Naive thymus-derived CD8-positive, alpha-beta T cell (primary cell): Measurements from ENCODE around the gene CYB5B. TPM values are rescaled to one million over a fixed set of nuclear protein-coding genes. Genes with fewer than 3 reads are reported as not detected.
A peak's percentile ranks its signal among the peaks of the same experiment; 100 is the strongest.
"Not testable (repeated sequence)": the region's sequence is repeated elsewhere in the genome, so short reads cannot be mapped to it uniquely, and the experiment has no call there.

ENCODE experiments used
- ATAC-seq, 2 donors: fragments of 150-1000 bp; cut with Tn5 transposase in 1 of 2; sonication (Bioruptor Pico), chemical (Tn5 transposase) in 1 of 2; 1 replicate in 1 of 2; 2 replicates in 1 of 2; pipeline ENCODE4 v1.10.0; 2021; ENCODE audit warnings: mild to moderate bottlenecking in 2 of 2, moderate library complexity in 2 of 2
- POLR2A ChIA-PET: fragments of 350-600 bp; sonication (Branson Sonifier 250); formaldehyde crosslinking; loops from one replicate; lab custom pipeline; 2021; ENCODE audit warnings: antibody characterized with exemption; lab: Charles Lee
- DNase-seq, 10 donors: peaks; one replicate each; pipeline versions ENCODE4 v3.0.0 to v3.0.0-alpha.2; 2020 to 2022
- H3K27ac Mint-ChIP-seq, 10 donors: one replicate each; pipeline ENCODE4 v1.8.0; 2020 to 2022; ENCODE audit warnings: mild to moderate bottlenecking in 10 of 10, mixed read lengths in 10 of 10, moderate library complexity in 4 of 10, inconsistent platforms in 1 of 10
- H3K27me3 Mint-ChIP-seq, 5 donors: one replicate each; pipeline ENCODE4 v1.8.0; 2021 to 2022; ENCODE audit warnings: mixed read lengths in 5 of 5
- H3K36me3 Mint-ChIP-seq, 3 donors: one replicate each; pipeline ENCODE4 v1.8.0; 2020 to 2022; ENCODE audit warnings: mixed read lengths in 3 of 3, mild to moderate bottlenecking in 2 of 3, inconsistent platforms in 1 of 3
- H3K4me1 Mint-ChIP-seq, 4 donors: one replicate each; pipeline ENCODE4 v1.8.0; 2021 to 2022; ENCODE audit warnings: mixed read lengths in 4 of 4
- H3K4me3 Mint-ChIP-seq, 10 donors: one replicate each; pipeline ENCODE4 v1.8.0; 2020 to 2022; ENCODE audit warnings: mild to moderate bottlenecking in 10 of 10, mixed read lengths in 10 of 10, moderate library complexity in 6 of 10, inconsistent platforms in 1 of 10
- H3K9me3 Mint-ChIP-seq, 9 donors: one replicate each; pipeline ENCODE4 v1.8.0; 2020 to 2022; ENCODE audit warnings: mixed read lengths in 9 of 9, mild to moderate bottlenecking in 3 of 9, inconsistent platforms in 1 of 9, moderate library complexity in 1 of 9
- polyA plus RNA-seq, 3 donors: library from polyadenylated mRNA; unstranded; fragments of 300-500 nt; fragmentation: Illumina TruSeq; gene quantifications; one replicate each; pipeline ENCODE4 v1.2.3, GENCODE V29; 2021
- total RNA-seq, 8 experiments: library from RNA in 2 of 8; stranded (reverse) in 2 of 8; gene quantifications; one replicate each; pipeline ENCODE4 v1.2.3 and lab custom pipeline; 2021 to 2026

CYB5B gene
- total and polyA plus RNA-seq, 5 experiments from 2014 or later = 45.6 to 96.4 (median 83.3) TPM

- Mint-ChIP-seq H3K4me3 (no peak overlapping the region), H3K9me3 (peaks cover 0 to 4% (median 0%) of the 10 kb centered on the region in 9 donors), H3K27me3 (no peaks in the 10 kb centered on the region), H3K36me3 (peaks cover 9 to 76% (median 27%) of the 10 kb centered on the region in 3 donors), H3K27ac (peak overlapping the region in 1 of 10 donors; percentile 34), H3K4me1 (peaks cover 12 to 65% (median 58%) of the 10 kb centered on the region in 4 donors)
- ATAC-seq (no peak), DNase-seq (no peak)
- POLR2A ChIA-PET = no interaction called here
Measured at GRCh38 chr16:69434066-69434465, 9.6 kb downstream of the CYB5B start.

GRCh38 chr16:69435977-69436820, 11.8 kb downstream of the CYB5B start:
- no peaks in the 10 kb centered on the region for H3K9me3 Mint-ChIP-seq
- H3K4me3 Mint-ChIP-seq = no peak overlapping the region
- H3K27ac Mint-ChIP-seq = peak overlapping the region in 8 of 10 donors; percentile 24 to 82 (median 63)
- peaks cover 13 to 65% (median 63%) of the 10 kb centered on the region in 4 donors for H3K4me1 Mint-ChIP-seq
- POLR2A ChIA-PET = no interaction called here
- no peaks in the 10 kb centered on the region for H3K27me3 Mint-ChIP-seq
- peaks cover 0 to 56% (median 14%) of the 10 kb centered on the region in 3 donors for H3K36me3 Mint-ChIP-seq
- ATAC-seq (no peak), DNase-seq (no peak)

DNA sequence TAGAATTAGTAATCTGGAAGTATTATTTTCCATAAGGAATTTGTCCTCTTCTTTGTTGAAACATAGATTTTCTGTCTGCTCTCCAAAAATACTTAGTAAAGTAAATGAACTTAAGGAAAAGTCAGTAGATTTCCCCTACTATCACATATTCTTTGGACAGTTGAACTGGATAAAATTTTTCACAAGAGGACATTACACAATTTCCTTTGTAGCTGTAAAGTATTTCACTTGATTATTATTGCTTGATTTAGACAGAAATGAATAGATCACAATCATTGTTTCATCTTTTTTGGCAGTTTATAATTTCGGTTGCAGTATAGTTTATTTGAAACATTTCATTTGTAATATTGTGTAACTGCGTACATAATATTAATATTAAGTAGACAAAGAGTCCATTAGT, 12.5 kb downstream of the CYB5B start:
- Mint-ChIP-seq H3K27ac (peak overlapping the region in 4 of 10 donors; percentile 24 to 75 (median 56)), H3K27me3 (no peaks in the 10 kb centered on the region), H3K4me3 (no peak overlapping the region), H3K36me3 (peaks cover 0 to 49% (median 17%) of the 10 kb centered on the region in 3 donors), H3K4me1 (peaks cover 14 to 68% (median 65%) of the 10 kb centered on the region in 4 donors), H3K9me3 (no peaks in the 10 kb centered on the region)
- ATAC-seq (no peak), DNase-seq (no peak)
- POLR2A ChIA-PET = no interaction called here

DNA sequence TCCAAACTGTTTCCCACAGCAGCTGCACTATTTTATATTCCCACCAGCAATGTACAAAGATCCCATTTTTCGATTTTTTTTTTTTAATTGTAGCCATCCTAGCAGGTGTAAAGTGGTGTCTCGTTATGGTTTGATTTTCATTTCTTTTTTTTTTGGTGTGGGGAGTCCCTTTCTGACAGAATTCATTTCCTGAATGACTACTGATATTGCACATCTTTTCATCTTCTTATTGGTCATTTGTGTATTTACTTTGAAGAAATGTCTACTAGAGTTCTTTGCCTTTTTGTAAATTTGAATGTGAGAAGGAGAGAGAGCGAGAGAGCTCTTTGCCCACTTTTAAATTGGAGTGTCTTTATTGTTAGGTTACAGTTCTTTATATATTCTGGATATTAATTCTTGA, 14.0 kb downstream of the CYB5B start:
- no peak for ATAC-seq
- H3K9me3 Mint-ChIP-seq = no peaks in the 10 kb centered on the region
- no peak for DNase-seq
- H3K27ac Mint-ChIP-seq = peak overlapping the region in 8 of 10 donors; percentile 0 to 82 (median 66)
- H3K4me1 Mint-ChIP-seq = peaks cover 13 to 69% (median 61%) of the 10 kb centered on the region in 4 donors
- POLR2A ChIA-PET = interaction anchor here (0.7 kb wide), 1 partner anchor 23 kb away, joined by 3 read pairs; no protein-coding TSS in a partner anchor
- no peaks in the 10 kb centered on the region for H3K27me3 Mint-ChIP-seq
- H3K36me3 Mint-ChIP-seq = peaks cover 0 to 35% (median 15%) of the 10 kb centered on the region in 3 donors
- no peak overlapping the region for H3K4me3 Mint-ChIP-seq

GRCh38 chr16:69440250-69440649, 15.8 kb downstream of the CYB5B start:
- H3K27me3 Mint-ChIP-seq = no peaks in the 10 kb centered on the region
- H3K4me3 Mint-ChIP-seq = no peak overlapping the region
- POLR2A ChIA-PET = no interaction called here
- ATAC-seq (no peak), DNase-seq (no peak)
- peaks cover 11 to 73% (median 60%) of the 10 kb centered on the region in 4 donors for H3K4me1 Mint-ChIP-seq
- H3K36me3 Mint-ChIP-seq = peaks cover 0 to 19% (median 10%) of the 10 kb centered on the region in 3 donors
- peak overlapping the region; percentile 12 to 77 (median 46) for H3K27ac Mint-ChIP-seq
- H3K9me3 Mint-ChIP-seq = no peaks in the 10 kb centered on the region

- POLR2A ChIA-PET = interaction anchor here (0.6 kb wide), 1 partner anchor 256 kb away, joined by 3 read pairs; no protein-coding TSS in a partner anchor
- H3K27me3 Mint-ChIP-seq, DNase-seq, H3K9me3 Mint-ChIP-seq, ATAC-seq: not testable (repeated sequence)
- H3K27ac Mint-ChIP-seq = peak overlapping the region in 5 of 10 donors; percentile 7 to 68 (median 34)
- H3K4me1 Mint-ChIP-seq = peaks cover 10 to 72% (median 57%) of the 10 kb centered on the region in 4 donors
- peaks cover 0 to 16% (median 8%) of the 10 kb centered on the region in 3 donors for H3K36me3 Mint-ChIP-seq
- peak overlapping the region in 1 of 10 donors; percentile 39 for H3K4me3 Mint-ChIP-seq
Measured at GRCh38 chr16:69441030-69441429, 16.6 kb downstream of the CYB5B start.

DNA sequence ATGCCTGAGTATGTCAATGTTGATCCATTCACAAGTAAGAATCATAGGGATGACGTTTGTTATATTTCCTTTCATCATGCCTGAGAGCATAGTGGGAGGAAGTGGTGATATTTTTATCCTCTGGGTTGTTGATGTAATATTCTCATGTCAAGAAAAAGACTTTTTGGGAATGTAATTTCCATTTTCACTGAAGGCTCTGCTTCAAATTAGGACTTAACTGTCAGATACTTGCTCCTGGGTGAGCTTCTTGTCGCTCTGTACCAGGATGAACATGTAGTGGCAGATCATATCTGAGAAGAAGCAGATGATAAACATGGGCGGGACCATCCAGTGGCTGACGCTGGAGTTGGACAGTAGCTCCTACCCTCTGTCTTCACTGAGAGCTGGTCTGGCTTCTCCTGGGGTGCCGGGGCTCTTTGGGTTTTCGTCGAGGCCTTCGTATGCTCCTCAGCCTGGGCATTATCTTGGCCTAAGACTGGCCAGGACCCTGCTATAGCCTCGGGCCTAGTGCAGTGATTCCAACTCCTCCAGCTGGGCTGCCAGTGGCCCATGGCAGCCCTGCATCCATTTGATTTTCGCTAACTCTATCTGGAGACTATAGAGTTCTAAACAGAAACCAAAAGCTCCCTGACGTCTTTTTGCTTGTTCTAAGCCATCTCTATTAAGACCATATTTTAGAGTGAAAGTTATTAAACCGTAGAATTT, 19.7 kb downstream of the CYB5B start:
- POLR2A ChIA-PET = interaction anchor here (1.3 kb wide), 1 partner anchor 45 kb away, joined by 3 read pairs; no protein-coding TSS in a partner anchor
- DNase-seq (peak in 8 of 10 donors; percentile 4 to 40 (median 10)), ATAC-seq (peak; percentile 71 to 79)
- H3K27ac Mint-ChIP-seq = peak overlapping the region; percentile 93 to 99 (median 96)
- peaks cover 6 to 46% (median 35%) of the 10 kb centered on the region in 4 donors for H3K4me1 Mint-ChIP-seq
- H3K36me3 Mint-ChIP-seq = peaks cover 0 to 23% (median 14%) of the 10 kb centered on the region in 3 donors
- no peaks in the 10 kb centered on the region for H3K27me3 Mint-ChIP-seq
- no peaks in the 10 kb centered on the region for H3K9me3 Mint-ChIP-seq
- H3K4me3 Mint-ChIP-seq = peak overlapping the region; percentile 75 to 87 (median 83)

- peak in 2 of 10 donors; percentile 6 to 12 for DNase-seq
- Mint-ChIP-seq H3K27me3 (no peaks in the 10 kb centered on the region), H3K36me3 (peaks cover 0 to 32% (median 16%) of the 10 kb centered on the region in 3 donors), H3K9me3 (no peaks in the 10 kb centered on the region), H3K4me3 (peak overlapping the region; percentile 45 to 87 (median 82)), H3K27ac (peak overlapping the region; percentile 93 to 99 (median 96)), H3K4me1 (peaks cover 6 to 45% (median 32%) of the 10 kb centered on the region in 4 donors)
- POLR2A ChIA-PET = no interaction called here
- no peak for ATAC-seq
Measured at GRCh38 chr16:69444873-69445517, 20.6 kb downstream of the CYB5B start.

GRCh38 chr16:69448470-69449193, 24.2 kb downstream of the CYB5B start:
- POLR2A ChIA-PET = no interaction called here
- Mint-ChIP-seq H3K27ac (peak overlapping the region in 3 of 10 donors; percentile 33 to 73 (median 55)), H3K27me3 (no peaks in the 10 kb centered on the region), H3K36me3 (peaks cover 0 to 63% (median 24%) of the 10 kb centered on the region in 3 donors), H3K9me3 (no peaks in the 10 kb centered on the region), H3K4me1 (peaks cover 4 to 23% (median 13%) of the 10 kb centered on the region in 4 donors), H3K4me3 (no peak overlapping the region)
- DNase-seq (no peak), ATAC-seq (no peak)

GRCh38 chr16:69451166-69451565, 26.7 kb downstream of the CYB5B start:
- POLR2A ChIA-PET = no interaction called here
- Mint-ChIP-seq H3K9me3 (no peaks in the 10 kb centered on the region), H3K36me3 (peaks cover 0 to 79% (median 28%) of the 10 kb centered on the region in 3 donors), H3K4me3 (no peak overlapping the region), H3K4me1 (peaks cover 3 to 15% (median 7%) of the 10 kb centered on the region in 4 donors), H3K27ac (peak overlapping the region in 4 of 10 donors; percentile 12 to 37 (median 32)), H3K27me3 (no peaks in the 10 kb centered on the region)
- no peak for ATAC-seq
- no peak for DNase-seq

DNA sequence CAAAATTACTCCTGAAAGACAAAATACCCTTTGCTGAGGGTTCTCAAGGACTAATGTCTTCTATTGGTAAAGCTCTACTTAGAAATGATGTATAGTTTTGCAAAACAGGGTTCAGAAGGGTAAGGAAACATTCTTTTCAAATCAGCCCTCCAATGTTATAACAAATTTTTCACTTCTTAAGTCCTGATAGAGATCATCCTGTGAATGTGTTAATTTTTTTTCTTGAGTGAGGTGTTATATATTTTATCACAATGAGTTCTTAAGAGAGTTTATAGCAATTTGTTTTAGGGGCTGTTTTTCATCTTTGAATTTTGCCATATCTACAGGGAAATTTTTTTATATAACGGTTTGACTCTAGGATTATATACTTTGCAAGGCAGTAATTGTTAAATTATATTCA, 29.5 kb downstream of the CYB5B start:
- DNase-seq = no peak
- Mint-ChIP-seq H3K27ac (peak overlapping the region in 5 of 10 donors; percentile 2 to 63 (median 15)), H3K27me3 (no peaks in the 10 kb centered on the region), H3K4me1 (peaks cover 3 to 26% (median 7%) of the 10 kb centered on the region in 4 donors), H3K36me3 (peaks cover 0 to 70% (median 18%) of the 10 kb centered on the region in 3 donors), H3K4me3 (no peak overlapping the region), H3K9me3 (no peaks in the 10 kb centered on the region)
- no peak for ATAC-seq
- POLR2A ChIA-PET = no interaction called here
